ENCODE results near the gene PRCD.

Gene PRCD

DNA sequence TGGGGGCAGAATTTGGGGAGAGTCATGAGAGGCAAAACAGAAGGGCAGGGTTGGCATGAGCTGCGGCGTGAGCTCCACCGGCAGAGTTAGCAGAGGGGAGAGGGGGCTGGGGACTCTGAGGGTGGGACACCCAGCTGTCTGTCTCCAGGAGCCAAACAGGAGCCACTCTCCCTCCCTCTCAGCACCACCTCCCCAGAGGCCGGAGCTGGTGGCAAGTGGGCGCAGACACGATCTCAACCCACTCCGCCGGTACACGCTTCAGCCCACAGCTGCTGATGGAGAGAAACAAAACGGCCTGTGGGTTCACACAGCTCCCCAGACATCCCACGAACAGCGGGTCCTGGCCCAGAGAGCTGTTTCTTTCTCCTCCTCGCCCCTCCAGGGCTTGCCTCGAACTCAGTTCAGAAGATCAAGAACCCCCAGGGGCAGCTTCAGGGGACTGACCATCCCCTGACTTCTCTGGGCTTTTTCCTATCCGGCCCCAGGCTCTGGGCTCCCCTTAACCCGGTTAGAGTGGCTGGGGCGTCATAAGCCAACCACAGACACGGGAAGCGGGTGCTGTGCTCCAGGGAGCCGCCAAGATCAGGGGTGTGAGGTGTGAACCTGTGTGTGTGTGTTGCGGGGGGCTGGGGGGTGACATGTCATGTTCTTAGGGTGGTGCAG lies 46.2 kb upstream of the PRCD start:
- TF ChIP-seq, protein P1, sequence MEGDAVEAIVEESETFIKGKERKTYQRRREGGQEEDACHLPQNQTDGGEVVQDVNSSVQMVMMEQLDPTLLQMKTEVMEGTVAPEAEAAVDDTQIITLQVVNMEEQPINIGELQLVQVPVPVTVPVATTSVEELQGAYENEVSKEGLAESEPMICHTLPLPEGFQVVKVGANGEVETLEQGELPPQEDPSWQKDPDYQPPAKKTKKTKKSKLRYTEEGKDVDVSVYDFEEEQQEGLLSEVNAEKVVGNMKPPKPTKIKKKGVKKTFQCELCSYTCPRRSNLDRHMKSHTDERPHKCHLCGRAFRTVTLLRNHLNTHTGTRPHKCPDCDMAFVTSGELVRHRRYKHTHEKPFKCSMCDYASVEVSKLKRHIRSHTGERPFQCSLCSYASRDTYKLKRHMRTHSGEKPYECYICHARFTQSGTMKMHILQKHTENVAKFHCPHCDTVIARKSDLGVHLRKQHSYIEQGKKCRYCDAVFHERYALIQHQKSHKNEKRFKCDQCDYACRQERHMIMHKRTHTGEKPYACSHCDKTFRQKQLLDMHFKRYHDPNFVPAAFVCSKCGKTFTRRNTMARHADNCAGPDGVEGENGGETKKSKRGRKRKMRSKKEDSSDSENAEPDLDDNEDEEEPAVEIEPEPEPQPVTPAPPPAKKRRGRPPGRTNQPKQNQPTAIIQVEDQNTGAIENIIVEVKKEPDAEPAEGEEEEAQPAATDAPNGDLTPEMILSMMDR (IDR thresholded peaks at IDR 0.05; ENCODE audit: low read depth, low read length) = no peak
- no peaks in the 10 kb centered on the region for H3K27me3 ChIP-seq (ENCODE audit: insufficient read depth, low read depth, severe bottlenecking)
- no peak overlapping the region for H3K4me3 ChIP-seq (ENCODE audit: low read depth, low read length)
- no peaks in the 10 kb centered on the region for H3K9me3 ChIP-seq (ENCODE audit: severe bottlenecking)
- no peak overlapping the region for H3K27ac ChIP-seq
- DNase-seq = no peak
- no peaks in the 10 kb centered on the region for H3K36me3 ChIP-seq

DNA sequence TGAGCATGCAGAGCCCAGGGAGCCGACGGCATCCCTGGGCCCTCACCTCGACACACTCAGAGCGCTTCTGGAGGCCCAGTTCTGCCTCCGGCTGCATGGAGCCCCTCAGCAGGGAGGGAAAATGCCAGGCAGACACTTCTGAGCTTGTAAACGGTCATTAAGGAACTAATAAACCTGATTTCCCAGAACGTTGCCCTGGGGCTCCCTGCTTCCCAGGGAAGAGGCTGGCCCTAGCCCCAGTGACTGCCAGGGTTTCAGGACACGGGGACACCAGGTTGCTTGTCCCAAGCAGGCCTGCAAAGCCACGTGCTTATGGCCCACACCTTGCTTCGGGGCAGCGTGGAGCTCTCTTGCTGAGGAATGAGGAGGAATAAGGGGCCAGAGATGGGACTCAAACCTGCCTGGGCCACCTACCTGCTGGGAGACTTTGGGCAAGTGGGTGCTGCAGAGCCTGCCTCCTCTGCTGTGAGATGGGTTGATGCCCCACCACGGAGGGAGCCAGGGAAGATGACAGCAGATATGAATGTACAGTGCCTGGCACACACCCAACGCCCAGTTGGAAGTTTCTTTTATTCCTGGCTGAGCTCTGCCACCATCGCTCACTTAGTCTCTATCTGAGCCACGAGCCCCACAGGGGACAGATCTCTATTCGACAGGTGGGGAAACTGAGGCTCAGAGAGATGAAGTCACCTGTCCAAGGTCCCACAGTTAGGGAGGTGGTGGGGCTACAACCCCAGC lies 44.0 kb upstream of the PRCD start:
- H3K27ac ChIP-seq = no peak overlapping the region
- H3K27me3 ChIP-seq (ENCODE audit: insufficient read depth, low read depth, severe bottlenecking) = no peaks in the 10 kb centered on the region
- H3K9me3 ChIP-seq (ENCODE audit: severe bottlenecking) = no peaks in the 10 kb centered on the region
- TF ChIP-seq, protein P1 (IDR thresholded peaks at IDR 0.05; ENCODE audit: low read depth, low read length) = no peak
- no peak for DNase-seq
- H3K4me3 ChIP-seq (ENCODE audit: low read depth, low read length) = no peak overlapping the region
- H3K36me3 ChIP-seq = no peaks in the 10 kb centered on the region

DNA sequence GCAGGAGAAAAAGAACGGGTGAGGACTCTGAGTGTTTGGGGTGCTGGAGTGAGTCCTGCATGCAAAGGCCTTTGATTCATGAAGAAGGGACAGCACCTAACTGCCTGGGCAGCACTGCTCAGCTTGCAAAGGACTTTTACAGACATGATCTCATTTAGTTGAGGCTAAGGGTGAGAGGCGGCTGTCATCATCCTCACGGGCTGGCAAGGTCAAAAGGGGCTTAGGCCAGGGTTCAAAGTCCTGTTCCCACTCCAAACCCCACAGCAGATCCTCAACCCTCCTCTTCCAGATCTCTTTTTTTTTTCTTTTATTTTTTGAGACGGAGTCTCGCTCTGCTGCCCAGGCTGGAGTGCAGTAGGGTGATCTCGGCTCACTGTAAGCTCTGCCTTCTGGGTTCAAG lies 43.4 kb upstream of the PRCD start:
- Histone ChIP-seq H3K9me3 (ENCODE audit: severe bottlenecking) (no peaks in the 10 kb centered on the region), H3K36me3 (no peaks in the 10 kb centered on the region), H3K4me3 (ENCODE audit: low read depth, low read length) (no peak overlapping the region), H3K27ac (no peak overlapping the region), H3K27me3 (ENCODE audit: insufficient read depth, low read depth, severe bottlenecking) (no peaks in the 10 kb centered on the region)
- TF ChIP-seq, protein P1 (IDR thresholded peaks at IDR 0.05; ENCODE audit: low read depth, low read length) = no peak
- no peak for DNase-seq

DNA sequence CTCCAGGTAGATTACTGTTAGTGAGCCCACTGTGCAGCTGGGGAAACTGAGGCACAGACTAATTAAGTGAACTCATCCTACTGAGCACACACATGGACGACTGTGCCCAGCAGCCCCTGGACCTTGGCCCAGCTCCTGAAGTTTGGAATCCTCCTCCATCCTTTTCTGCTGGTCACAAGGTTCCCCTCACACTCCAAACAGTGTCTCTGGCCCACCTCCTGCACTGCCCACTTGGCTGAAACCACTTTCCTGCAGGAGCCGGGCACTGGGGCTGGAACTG lies 42.2 kb upstream of the PRCD start:
- Histone ChIP-seq H3K4me3 (ENCODE audit: low read depth, low read length) (0 out of 2 replicates have a peak overlapping the region, but pooled peaks have one; percentile 2), H3K9me3 (ENCODE audit: severe bottlenecking) (no peaks in the 10 kb centered on the region), H3K27ac (peak overlapping the region; percentile 76), H3K27me3 (ENCODE audit: insufficient read depth, low read depth, severe bottlenecking) (no peaks in the 10 kb centered on the region), H3K36me3 (no peaks in the 10 kb centered on the region)
- no peak for DNase-seq
- TF ChIP-seq, protein P1 (IDR thresholded peaks at IDR 0.05; ENCODE audit: low read depth, low read length) = no peak

DNA sequence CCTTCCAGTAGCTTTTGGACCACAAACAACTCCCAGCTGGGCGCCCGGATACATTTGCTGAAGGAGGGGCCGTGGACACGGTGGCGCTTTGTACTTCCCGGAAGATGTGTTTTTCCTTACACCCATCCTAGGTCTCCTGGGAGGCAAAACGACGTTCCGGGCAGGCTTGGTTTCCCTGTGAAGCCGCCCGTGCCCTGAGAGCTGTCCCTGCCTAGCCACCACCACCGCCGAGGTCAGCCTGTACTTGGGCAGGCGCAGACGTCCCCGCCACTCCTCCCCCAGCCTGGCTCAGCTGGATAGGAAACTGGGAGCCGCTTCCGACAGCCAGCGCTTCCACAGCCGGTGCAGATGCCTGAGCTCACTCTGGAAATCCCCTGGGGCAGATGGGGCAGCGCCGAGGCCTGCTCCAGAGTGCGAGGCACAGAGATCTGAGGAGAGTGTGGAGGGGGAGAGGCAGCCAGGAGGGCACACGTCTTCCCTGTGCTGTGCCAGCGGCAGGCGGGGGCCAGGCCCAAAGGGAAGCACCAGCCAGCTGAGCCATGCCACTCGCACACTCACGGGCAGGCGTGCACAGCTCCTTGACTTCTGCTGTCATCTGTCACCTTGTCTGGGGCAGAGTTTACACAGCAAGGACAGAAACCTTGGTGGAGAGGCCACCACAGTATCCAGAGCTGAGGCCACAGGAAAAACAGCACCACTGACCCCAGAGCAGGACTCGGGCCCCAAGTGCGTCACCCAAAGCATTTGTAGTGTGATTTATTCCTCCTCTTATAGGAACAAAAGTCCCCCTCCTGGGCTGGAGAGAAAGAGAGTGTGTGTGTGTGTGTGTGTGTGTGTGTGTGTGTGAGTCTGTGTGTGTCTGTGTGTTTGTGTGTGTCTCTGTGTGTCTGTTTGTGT lies 41.6 kb upstream of the PRCD start:
- TF ChIP-seq, protein P1 (IDR thresholded peaks at IDR 0.05; ENCODE audit: low read depth, low read length) = no peak
- H3K9me3 ChIP-seq (ENCODE audit: severe bottlenecking) = no peaks in the 10 kb centered on the region
- 0 out of 2 replicates have a peak overlapping the region, but pooled peaks have one; percentile 2 for H3K4me3 ChIP-seq (ENCODE audit: low read depth, low read length)
- peak overlapping the region; percentile 76 for H3K27ac ChIP-seq
- H3K36me3 ChIP-seq = no peaks in the 10 kb centered on the region
- H3K27me3 ChIP-seq (ENCODE audit: insufficient read depth, low read depth, severe bottlenecking) = no peaks in the 10 kb centered on the region
- DNase-seq = peak; percentile 97
